Measurements from ENCODE around the gene SHANK3. TPM values are rescaled to one million over a fixed set of nuclear protein-coding genes. Genes with fewer than 3 reads are reported as not detected.

SHANK3 gene
- polyA plus RNA-seq, 1 of the 3 experiments (the other 2 are of a cell fraction): 1.5 TPM

DNA sequence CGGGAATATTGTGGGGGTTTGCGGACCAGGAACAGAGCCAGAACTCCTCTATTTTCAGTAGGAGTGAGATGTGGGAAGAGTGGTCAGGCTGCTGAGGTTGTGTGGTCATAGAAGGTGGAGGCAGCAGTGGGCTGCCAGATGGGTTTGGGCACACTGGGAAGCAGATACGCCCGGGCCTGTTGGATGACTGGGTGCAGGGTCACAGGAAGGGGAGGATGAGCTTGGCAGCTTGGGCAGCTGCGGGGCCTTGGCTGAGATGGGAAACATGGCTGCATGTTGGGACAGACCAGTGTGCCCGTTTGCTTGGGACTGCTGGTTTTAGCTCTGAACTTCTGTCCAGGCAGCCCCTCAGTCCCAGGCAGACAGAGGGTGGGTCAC, 11.4 kb downstream of the SHANK3 start:
- H3K36me3 ChIP-seq (replicated peaks in 1 of 2; ENCODE audit: control insufficient read depth in 1 of 2, insufficient read depth in 2 of 2, low read length in 1 of 2): no peaks in the 10 kb centered on the region
- POLR2A ChIA-PET: no interaction called here
- no peak overlapping the region for H2AFZ ChIP-seq (ENCODE audit: low read depth)
- DNase-seq: peak; percentile 9
- no peaks in the 10 kb centered on the region for H4K20me1 ChIP-seq (ENCODE audit: insufficient read depth)
- H3K27ac ChIP-seq (ENCODE audit: low read depth in 2 of 2, low read length in 1 of 2): no peak overlapping the region
- H3K9me2 ChIP-seq: no peaks in the 10 kb centered on the region
- CTCF ChIA-PET: no interaction called here
- H3K27me3 ChIP-seq (ENCODE audit: insufficient read depth): no peaks in the 10 kb centered on the region
- no peaks in the 10 kb centered on the region for H3F3A ChIP-seq (replicated peaks; ENCODE audit: insufficient read depth)
- H3K4me3 ChIP-seq (ENCODE audit: low read depth in 2 of 2, low read length in 1 of 2): no peak overlapping the region
- H3K4me1 ChIP-seq (ENCODE audit: control insufficient read depth in 1 of 2, insufficient read depth in 2 of 2, low read depth in 1 of 2, low read length in 1 of 2): no peaks in the 10 kb centered on the region
- no peaks in the 10 kb centered on the region for H3K9me3 ChIP-seq
- H3K79me2 ChIP-seq (ENCODE audit: insufficient read depth): no peaks in the 10 kb centered on the region
- H3K9ac ChIP-seq: no peak overlapping the region
- H3K4me2 ChIP-seq: no peak overlapping the region
- WGBS (ENCODE audit: low lambda C conversion rate): 73% methylated on average over 3 of the region's 6 CpGs
- no peak for TF ChIP-seq TEAD4 (IDR thresholded peaks at IDR 0.05; ENCODE audit: borderline replicate concordance, insufficient read depth)
- no peak for TF ChIP-seq JUND (IDR thresholded peaks at IDR 0.05)
- TF ChIP-seq, protein P1, sequence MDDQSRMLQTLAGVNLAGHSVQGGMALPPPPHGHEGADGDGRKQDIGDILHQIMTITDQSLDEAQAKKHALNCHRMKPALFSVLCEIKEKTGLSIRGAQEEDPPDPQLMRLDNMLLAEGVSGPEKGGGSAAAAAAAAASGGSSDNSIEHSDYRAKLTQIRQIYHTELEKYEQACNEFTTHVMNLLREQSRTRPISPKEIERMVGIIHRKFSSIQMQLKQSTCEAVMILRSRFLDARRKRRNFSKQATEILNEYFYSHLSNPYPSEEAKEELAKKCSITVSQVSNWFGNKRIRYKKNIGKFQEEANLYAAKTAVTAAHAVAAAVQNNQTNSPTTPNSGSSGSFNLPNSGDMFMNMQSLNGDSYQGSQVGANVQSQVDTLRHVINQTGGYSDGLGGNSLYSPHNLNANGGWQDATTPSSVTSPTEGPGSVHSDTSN (IDR thresholded peaks at IDR 0.05): no peak
- no peak for TF ChIP-seq RXRA (IDR thresholded peaks at IDR 0.05; ENCODE audit: borderline replicate concordance, low read depth)
- no peak for TF ChIP-seq POLR2AphosphoS5 (IDR thresholded peaks at IDR 0.05; ENCODE audit: low read depth, low read length)
- no peak for TF ChIP-seq RFX5 (IDR thresholded peaks at IDR 0.05; ENCODE audit: low read length)
- no peak for TF ChIP-seq SIN3A (IDR thresholded peaks at IDR 0.05; ENCODE audit: borderline replicate concordance, low read depth, low read length)
- TF ChIP-seq, protein P2, sequence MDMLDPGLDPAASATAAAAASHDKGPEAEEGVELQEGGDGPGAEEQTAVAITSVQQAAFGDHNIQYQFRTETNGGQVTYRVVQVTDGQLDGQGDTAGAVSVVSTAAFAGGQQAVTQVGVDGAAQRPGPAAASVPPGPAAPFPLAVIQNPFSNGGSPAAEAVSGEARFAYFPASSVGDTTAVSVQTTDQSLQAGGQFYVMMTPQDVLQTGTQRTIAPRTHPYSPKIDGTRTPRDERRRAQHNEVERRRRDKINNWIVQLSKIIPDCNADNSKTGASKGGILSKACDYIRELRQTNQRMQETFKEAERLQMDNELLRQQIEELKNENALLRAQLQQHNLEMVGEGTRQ (IDR thresholded peaks at IDR 0.05; ENCODE audit: borderline replicate concordance, low read depth, low read length): no peak
- no peak for TF ChIP-seq RCOR1 (IDR thresholded peaks at IDR 0.05; ENCODE audit: low read length)
- no peak for TF ChIP-seq EZH2phosphoT487 (IDR thresholded peaks at IDR 0.05; ENCODE audit: borderline replicate concordance, low read depth)
- TF ChIP-seq, protein P3, sequence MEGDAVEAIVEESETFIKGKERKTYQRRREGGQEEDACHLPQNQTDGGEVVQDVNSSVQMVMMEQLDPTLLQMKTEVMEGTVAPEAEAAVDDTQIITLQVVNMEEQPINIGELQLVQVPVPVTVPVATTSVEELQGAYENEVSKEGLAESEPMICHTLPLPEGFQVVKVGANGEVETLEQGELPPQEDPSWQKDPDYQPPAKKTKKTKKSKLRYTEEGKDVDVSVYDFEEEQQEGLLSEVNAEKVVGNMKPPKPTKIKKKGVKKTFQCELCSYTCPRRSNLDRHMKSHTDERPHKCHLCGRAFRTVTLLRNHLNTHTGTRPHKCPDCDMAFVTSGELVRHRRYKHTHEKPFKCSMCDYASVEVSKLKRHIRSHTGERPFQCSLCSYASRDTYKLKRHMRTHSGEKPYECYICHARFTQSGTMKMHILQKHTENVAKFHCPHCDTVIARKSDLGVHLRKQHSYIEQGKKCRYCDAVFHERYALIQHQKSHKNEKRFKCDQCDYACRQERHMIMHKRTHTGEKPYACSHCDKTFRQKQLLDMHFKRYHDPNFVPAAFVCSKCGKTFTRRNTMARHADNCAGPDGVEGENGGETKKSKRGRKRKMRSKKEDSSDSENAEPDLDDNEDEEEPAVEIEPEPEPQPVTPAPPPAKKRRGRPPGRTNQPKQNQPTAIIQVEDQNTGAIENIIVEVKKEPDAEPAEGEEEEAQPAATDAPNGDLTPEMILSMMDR (IDR thresholded peaks at IDR 0.05): no peak
- no peak for TF ChIP-seq SMC3 (IDR thresholded peaks at IDR 0.05; ENCODE audit: low read depth, low read length)
- TF ChIP-seq, protein P4, sequence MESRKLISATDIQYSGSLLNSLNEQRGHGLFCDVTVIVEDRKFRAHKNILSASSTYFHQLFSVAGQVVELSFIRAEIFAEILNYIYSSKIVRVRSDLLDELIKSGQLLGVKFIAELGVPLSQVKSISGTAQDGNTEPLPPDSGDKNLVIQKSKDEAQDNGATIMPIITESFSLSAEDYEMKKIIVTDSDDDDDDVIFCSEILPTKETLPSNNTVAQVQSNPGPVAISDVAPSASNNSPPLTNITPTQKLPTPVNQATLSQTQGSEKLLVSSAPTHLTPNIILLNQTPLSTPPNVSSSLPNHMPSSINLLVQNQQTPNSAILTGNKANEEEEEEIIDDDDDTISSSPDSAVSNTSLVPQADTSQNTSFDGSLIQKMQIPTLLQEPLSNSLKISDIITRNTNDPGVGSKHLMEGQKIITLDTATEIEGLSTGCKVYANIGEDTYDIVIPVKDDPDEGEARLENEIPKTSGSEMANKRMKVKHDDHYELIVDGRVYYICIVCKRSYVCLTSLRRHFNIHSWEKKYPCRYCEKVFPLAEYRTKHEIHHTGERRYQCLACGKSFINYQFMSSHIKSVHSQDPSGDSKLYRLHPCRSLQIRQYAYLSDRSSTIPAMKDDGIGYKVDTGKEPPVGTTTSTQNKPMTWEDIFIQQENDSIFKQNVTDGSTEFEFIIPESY (IDR thresholded peaks at IDR 0.05; ENCODE audit: borderline replicate concordance, low read depth): no peak
- TF ChIP-seq GABPA (IDR thresholded peaks at IDR 0.05; ENCODE audit: low read depth): no peak
